Measurements from ENCODE around the gene EDN2. TPM values are rescaled to one million over a fixed set of nuclear protein-coding genes. Genes with fewer than 3 reads are reported as not detected.

EDN2 gene
- total RNA-seq, 4 donors from 2014 or later = 0.50 to 1.1 TPM; not detected in 2

DNA sequence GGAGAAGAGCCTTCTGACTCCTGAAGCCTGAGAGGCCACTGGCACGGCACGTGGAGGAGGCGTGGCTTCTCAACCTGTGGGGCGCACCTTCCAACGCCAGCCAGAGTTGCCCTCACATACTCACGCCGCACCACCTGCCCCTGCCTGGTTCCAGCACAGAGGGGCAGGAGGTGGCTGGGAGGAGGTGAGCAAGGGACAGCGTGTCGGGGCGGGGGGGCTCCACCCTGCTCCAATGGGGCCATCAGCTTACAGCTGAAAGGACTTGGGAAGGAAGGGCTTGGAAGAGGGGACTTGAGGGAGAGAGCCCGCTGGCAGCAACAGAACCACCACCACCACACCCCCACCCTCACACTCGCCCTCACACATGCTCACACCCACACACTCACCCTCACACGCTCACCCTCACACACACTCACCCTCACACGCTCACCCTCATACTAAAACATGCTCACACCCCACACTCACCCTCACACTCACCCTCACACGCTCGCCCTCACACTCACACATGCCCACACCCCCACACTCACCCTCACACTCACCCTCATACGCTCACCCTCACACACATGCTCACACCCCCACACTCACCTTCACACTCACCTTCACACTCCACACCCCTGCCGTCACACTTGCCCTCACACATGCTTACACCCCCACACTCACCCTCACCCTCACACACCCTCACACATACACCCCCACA lies 41.6 kb upstream of the EDN2 start:
- no peaks in the 10 kb centered on the region for H3K4me1 ChIP-seq
- no peak overlapping the region for H3K4me3 ChIP-seq
- no peaks in the 10 kb centered on the region for H3K9me3 ChIP-seq
- no peaks in the 10 kb centered on the region for H3K27me3 ChIP-seq
- no peak for ATAC-seq
- no peak for TF ChIP-seq POLR2AphosphoS5 (IDR thresholded peaks at IDR 0.05)
- no peak for TF ChIP-seq POLR2A (IDR thresholded peaks at IDR 0.05)
- TF ChIP-seq EP300 (IDR thresholded peaks at IDR 0.05) = no peak
- no peak for TF ChIP-seq CTCF (IDR thresholded peaks at IDR 0.05)
- no peak overlapping the region for H3K27ac ChIP-seq
- H3K36me3 ChIP-seq = no peaks in the 10 kb centered on the region
- WGBS, 2 donors (ENCODE audit: low coverage in 1 of 2) = 83 to 89% methylated on average over 5 to 9 of the region's 18 CpGs

DNA sequence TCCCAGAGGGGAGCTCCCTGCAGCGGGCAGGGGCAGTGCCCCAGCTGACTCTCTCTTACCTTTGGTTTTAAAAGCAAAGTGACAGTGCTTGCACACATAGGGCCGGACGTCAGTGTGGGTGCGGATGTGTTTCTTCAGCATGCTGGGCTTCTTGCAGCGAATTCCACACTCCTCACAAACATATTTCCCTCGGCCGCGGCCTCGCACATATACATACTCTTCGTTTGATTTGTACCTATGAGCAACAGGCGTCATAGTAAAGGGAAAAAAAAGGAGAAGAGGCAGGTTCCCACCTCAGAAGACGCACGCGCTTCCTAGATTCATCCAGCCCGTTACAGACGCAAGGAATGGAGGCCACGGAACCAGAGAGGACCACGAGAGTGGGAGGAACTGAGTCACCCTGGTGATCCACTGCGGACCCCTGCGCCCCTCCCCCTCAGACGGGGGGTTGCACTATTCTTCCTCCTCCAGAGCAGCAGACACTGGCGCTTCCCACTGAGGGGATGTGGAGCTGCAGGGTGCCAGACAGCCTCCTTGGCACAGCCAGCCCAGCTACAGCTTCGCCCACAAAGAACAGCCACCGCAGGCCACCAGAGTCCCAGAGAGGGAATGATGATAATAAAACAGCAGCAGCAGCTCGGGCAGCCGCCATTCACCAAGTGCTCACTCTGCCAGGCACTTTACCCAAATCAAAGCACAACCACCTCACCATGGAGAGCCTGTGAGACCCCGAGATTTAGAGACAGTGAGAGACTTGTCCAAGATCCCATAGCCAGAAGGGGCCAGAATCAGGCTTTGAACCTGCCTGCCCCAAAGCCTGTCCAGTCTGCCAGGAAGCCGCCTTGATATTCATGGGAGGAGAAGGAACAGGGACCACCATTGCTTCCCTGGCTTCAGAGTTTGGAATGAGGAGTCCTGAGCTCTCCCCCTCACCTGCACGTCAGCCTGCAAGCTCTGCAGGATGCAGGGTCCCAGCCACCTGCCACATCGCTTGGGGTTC lies 40.5 kb upstream of the EDN2 start:
- no peak for TF ChIP-seq POLR2A (IDR thresholded peaks at IDR 0.05)
- TF ChIP-seq EP300 (IDR thresholded peaks at IDR 0.05) = no peak
- TF ChIP-seq POLR2AphosphoS5 (IDR thresholded peaks at IDR 0.05) = no peak
- TF ChIP-seq CTCF (IDR thresholded peaks at IDR 0.05) = no peak
- no peak overlapping the region for H3K4me3 ChIP-seq
- no peak for ATAC-seq
- no peaks in the 10 kb centered on the region for H3K4me1 ChIP-seq
- WGBS, 2 donors (ENCODE audit: low coverage in 1 of 2) = 90 to 92% methylated on average over 8 to 9 of the region's 30 CpGs
- H3K27ac ChIP-seq = no peak overlapping the region
- H3K27me3 ChIP-seq = no peaks in the 10 kb centered on the region
- H3K36me3 ChIP-seq = no peaks in the 10 kb centered on the region
- no peaks in the 10 kb centered on the region for H3K9me3 ChIP-seq

DNA sequence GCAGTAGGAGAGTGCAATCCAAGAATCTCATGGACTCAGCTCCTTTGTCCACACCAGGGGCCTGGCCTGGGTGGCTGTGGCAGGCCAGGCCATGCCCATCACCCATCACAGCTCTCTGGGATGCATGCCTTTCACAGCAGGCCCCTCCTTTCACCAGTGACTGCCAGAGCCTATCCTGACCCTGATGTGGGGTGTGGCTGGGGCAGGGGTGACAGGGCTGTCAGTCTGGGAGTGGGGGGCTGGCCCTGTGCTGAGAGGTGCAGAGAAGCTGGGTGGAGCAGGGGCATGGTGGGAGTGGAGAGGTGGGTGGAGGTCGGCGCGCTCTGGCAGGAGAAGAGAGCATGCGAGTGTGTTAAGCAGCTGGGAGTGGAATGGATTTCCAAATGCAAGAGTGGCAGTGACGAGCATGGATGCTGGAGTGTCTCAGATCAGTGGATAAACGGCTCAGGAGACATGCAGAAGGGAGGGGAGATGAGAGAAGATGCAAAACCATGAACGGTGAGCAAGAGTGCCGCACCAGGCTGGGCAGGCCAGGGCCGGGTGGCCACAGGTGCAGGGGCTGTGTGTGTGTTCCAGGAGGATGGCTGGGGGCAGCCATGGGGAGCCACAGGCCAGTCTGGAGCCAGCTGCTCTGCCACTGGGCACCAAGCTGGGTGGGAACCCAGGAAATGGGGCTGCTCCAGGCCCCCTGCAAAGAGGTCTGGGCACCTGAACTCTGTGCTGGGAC lies 39.6 kb upstream of the EDN2 start:
- Histone ChIP-seq H3K27ac (no peak overlapping the region), H3K4me1 (no peaks in the 10 kb centered on the region), H3K36me3 (no peaks in the 10 kb centered on the region), H3K4me3 (no peak overlapping the region), H3K9me3 (no peaks in the 10 kb centered on the region), H3K27me3 (no peaks in the 10 kb centered on the region)
- 88 to 97% methylated on average over 5 to 6 of the region's 9 CpGs for WGBS, 2 donors (ENCODE audit: low coverage in 1 of 2)
- TF ChIP-seq CTCF (IDR thresholded peaks at IDR 0.05) (no peak), POLR2A (IDR thresholded peaks at IDR 0.05) (no peak), POLR2AphosphoS5 (IDR thresholded peaks at IDR 0.05) (no peak), EP300 (IDR thresholded peaks at IDR 0.05) (no peak)
- no peak for ATAC-seq

GRCh38 chr1:41523071-41523470 lies 38.6 kb upstream of the EDN2 start:
- WGBS, 2 donors (ENCODE audit: low coverage in 1 of 2) = 73 to 100% methylated on average over 1 to 8 of the region's 10 CpGs
- ATAC-seq = no peak
- Histone ChIP-seq H3K27ac (no peak overlapping the region), H3K36me3 (no peaks in the 10 kb centered on the region), H3K9me3 (no peaks in the 10 kb centered on the region), H3K27me3 (no peaks in the 10 kb centered on the region), H3K4me1 (no peaks in the 10 kb centered on the region), H3K4me3 (no peak overlapping the region)
- TF ChIP-seq POLR2AphosphoS5 (IDR thresholded peaks at IDR 0.05) (no peak), EP300 (IDR thresholded peaks at IDR 0.05) (no peak), CTCF (IDR thresholded peaks at IDR 0.05) (no peak), POLR2A (IDR thresholded peaks at IDR 0.05) (no peak)

Measured in gastroesophageal sphincter (tissue), 4 donors.